Caco-2 (cell line): ENCODE measurements around the gene CSRP2. TPM values are rescaled to one million over a fixed set of nuclear protein-coding genes. Genes with fewer than 3 reads are reported as not detected.

Source experiments
- BruUV-seq: library from RNA; stranded (reverse); fragments of 400-500 nt; replicated peaks from 2 replicates; lab custom pipeline; 2021; lab: Mats Ljungman, UMichigan
- CTCF ChIA-PET: fragments of 300-600 bp; sonication (Branson Sonifier 250); formaldehyde crosslinking; loops from one replicate; lab custom pipeline; 2022; ENCODE audit warnings: antibody characterized with exemption; lab: Charles Lee
- POLR2A ChIA-PET: fragments of 300-600 bp; sonication (Branson Sonifier 250); formaldehyde crosslinking; loops from one replicate; lab custom pipeline; 2022; ENCODE audit warnings: antibody characterized with exemption; lab: Charles Lee
- DNase-seq, 2 experiments: peaks; one replicate each; pipeline versions ENCODE4 v3.0.0 to v3.0.0-alpha.2; 2020 to 2022
- H3K27me3 ChIP-seq: replicated peaks from 2 replicates; pipeline ENCODE4 v1.6.0; 2011; ENCODE audit warnings: low read length; ENCODE audit not compliant: control insufficient read depth, insufficient read depth
- H3K36me3 ChIP-seq: 2 replicates; pipeline ENCODE4 v1.5.1; 2011; ENCODE audit warnings: low read length; ENCODE audit not compliant: control insufficient read depth, insufficient read depth
- H3K4me1 ChIP-seq: fragments of 250-450 bp; sonication (Bioruptor Pico); 2 replicates; pipeline ENCODE4 v1.5.1; 2020; ENCODE audit warnings: mild to moderate bottlenecking
- H3K4me3 ChIP-seq: 2 replicates; pipeline ENCODE4 v1.5.1; 2011; ENCODE audit warnings: low read depth, mild to moderate bottlenecking, control low read depth, low read length
- H3K9me3 ChIP-seq: fragments of 250-450 bp; sonication (Bioruptor Pico); 2 replicates; pipeline ENCODE4 v1.5.1; 2020; ENCODE audit warnings: mild to moderate bottlenecking, moderate library complexity
- H3K27ac Mint-ChIP-seq: one replicate; pipeline ENCODE4 v1.8.0; 2022; ENCODE audit warnings: mixed read lengths; ENCODE audit not compliant: unreplicated experiment
- H3K27me3 Mint-ChIP-seq: one replicate; pipeline ENCODE4 v1.8.0; 2022; ENCODE audit warnings: mixed read lengths; ENCODE audit not compliant: insufficient read depth, unreplicated experiment
- H3K36me3 Mint-ChIP-seq: one replicate; pipeline ENCODE4 v1.8.0; 2022; ENCODE audit warnings: mild to moderate bottlenecking, mixed read lengths; ENCODE audit not compliant: insufficient read depth, unreplicated experiment
- H3K4me1 Mint-ChIP-seq: one replicate; pipeline ENCODE4 v1.8.0; 2022; ENCODE audit warnings: low read depth, mixed read lengths; ENCODE audit not compliant: unreplicated experiment
- H3K4me3 Mint-ChIP-seq: one replicate; pipeline ENCODE4 v1.8.0; 2022; ENCODE audit warnings: mild to moderate bottlenecking, moderate library complexity, mixed read lengths; ENCODE audit not compliant: unreplicated experiment
- H3K9me3 Mint-ChIP-seq: one replicate; pipeline ENCODE4 v1.8.0; 2022; ENCODE audit warnings: mixed read lengths; ENCODE audit not compliant: unreplicated experiment
- CTCF ChIP-seq, 2 experiments: fragments of 200-600 bp in 1 of 2; IDR thresholded peaks; 1 replicate in 1 of 2; 2 replicates in 1 of 2; pipeline versions ENCODE4 v1.5.1 to v1.8.0; 2011 to 2022; ENCODE audit warnings: antibody characterized with exemption in 1 of 2, control low read depth in 1 of 2, inconsistent platforms in 1 of 2, low read depth in 1 of 2, low read length in 1 of 2, mild to moderate bottlenecking in 1 of 2, moderate library complexity in 1 of 2; ENCODE audit not compliant: insufficient read depth in 1 of 2, severe bottlenecking in 1 of 2, unreplicated experiment in 1 of 2
- intact Hi-C: fragments of 100-400 bp; cut with micrococcal nuclease; formaldehyde crosslinking; loops from one replicate; pipeline ENCODE4 v1.10.0; 2022; ENCODE audit not compliant: unreplicated experiment
- total RNA-seq: library from RNA; stranded (reverse); gene quantifications from 2 replicates; pipeline ENCODE4 v1.2.3, GENCODE V29; 2022

The CSRP2 gene
- total RNA-seq, 1 experiment from 2014 or later, result 27.9 TPM

DNA sequence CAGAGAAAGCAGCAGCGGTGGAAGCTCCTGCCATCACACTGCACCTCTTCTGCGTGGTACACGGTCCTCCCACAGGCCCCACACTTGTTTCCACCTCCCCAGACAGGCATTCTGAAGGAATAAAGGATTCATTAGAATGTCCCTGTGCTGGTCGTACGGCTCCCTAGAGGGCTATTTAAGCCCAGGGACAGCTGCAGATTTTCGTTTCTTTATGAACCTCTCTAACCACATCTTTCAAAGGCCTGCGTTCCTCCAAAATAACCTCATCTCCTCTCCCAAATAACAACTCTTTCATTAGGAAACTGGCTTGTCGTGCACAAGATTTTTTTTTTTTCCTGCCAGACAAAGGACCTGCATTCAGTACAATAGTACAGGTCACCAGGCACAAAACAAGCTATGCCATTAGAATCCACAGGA, 12.7 kb downstream of the CSRP2 start:
- CTCF ChIA-PET, result interaction anchor here (0.9 kb wide), 1 partner anchor 13 kb away, joined by 3 read pairs; the partner anchor contains the start of gene CSRP2
- no peak overlapping the region for H3K27ac Mint-ChIP-seq

GRCh38 chr12:76864791-76865400, 13.9 kb downstream of the CSRP2 start:
- Mint-ChIP-seq H3K36me3 (peaks cover 10% of the 10 kb centered on the region), H3K27me3 (no peaks in the 10 kb centered on the region), H3K4me1 (peaks cover 8% of the 10 kb centered on the region), H3K9me3 (no peaks in the 10 kb centered on the region), H3K27ac (no peak overlapping the region), H3K4me3 (no peak overlapping the region)
- CTCF ChIA-PET, result no interaction called here
- DNase-seq, result no peak
- H3K36me3 ChIP-seq, result no peaks in the 10 kb centered on the region
- H3K27me3 ChIP-seq, result no peaks in the 10 kb centered on the region
- H3K9me3 ChIP-seq, result no peaks in the 10 kb centered on the region
- no peak for TF ChIP-seq CTCF (IDR thresholded peaks at IDR 0.05; ENCODE audit: insufficient read depth in 1 of 2, low read depth in 1 of 2, low read length in 1 of 2, severe bottlenecking in 1 of 2, unreplicated experiment in 1 of 2)
- intact Hi-C loops, result no loop called here
- BruUV-seq, result no TSS peak
- no peak overlapping the region for H3K4me3 ChIP-seq
- POLR2A ChIA-PET, result no interaction called here
- H3K4me1 ChIP-seq, result peaks cover 10% of the 10 kb centered on the region

More for the DNA sequence above, 12.7 kb downstream of the CSRP2 start:
- no peak for DNase-seq
- no peaks in the 10 kb centered on the region for H3K27me3 Mint-ChIP-seq
- Histone ChIP-seq H3K36me3 (no peaks in the 10 kb centered on the region), H3K4me1 (peaks cover 13% of the 10 kb centered on the region), H3K27me3 (no peaks in the 10 kb centered on the region), H3K9me3 (no peaks in the 10 kb centered on the region), H3K4me3 (no peak overlapping the region)
- TF ChIP-seq CTCF (IDR thresholded peaks at IDR 0.05; ENCODE audit: insufficient read depth in 1 of 2, low read depth in 1 of 2, low read length in 1 of 2, severe bottlenecking in 1 of 2, unreplicated experiment in 1 of 2), result no peak
- POLR2A ChIA-PET, result no interaction called here
- H3K36me3 Mint-ChIP-seq, result peaks cover 10% of the 10 kb centered on the region
- BruUV-seq, result no TSS peak
- peaks cover 8% of the 10 kb centered on the region for H3K4me1 Mint-ChIP-seq
- H3K9me3 Mint-ChIP-seq, result no peaks in the 10 kb centered on the region
- intact Hi-C loops, result no loop called here
- no peak overlapping the region for H3K4me3 Mint-ChIP-seq

- no peak overlapping the region for H3K4me3 Mint-ChIP-seq
- no peak overlapping the region for H3K27ac Mint-ChIP-seq
- intact Hi-C loops, result no loop called here
- ChIA-PET CTCF (no interaction called here), POLR2A (no interaction called here)
- no peaks in the 10 kb centered on the region for H3K4me1 Mint-ChIP-seq
- no peaks in the 10 kb centered on the region for H3K4me1 ChIP-seq
- H3K4me3 ChIP-seq, result no peak overlapping the region
- H3K9me3 ChIP-seq, result no peaks in the 10 kb centered on the region
- no peaks in the 10 kb centered on the region for H3K27me3 Mint-ChIP-seq
- H3K36me3 ChIP-seq, result no peaks in the 10 kb centered on the region
- BruUV-seq, result no TSS peak
- DNase-seq, result no peak
- H3K36me3 Mint-ChIP-seq, result peaks cover 10% of the 10 kb centered on the region
- no peaks in the 10 kb centered on the region for H3K9me3 Mint-ChIP-seq
- no peak for TF ChIP-seq CTCF (IDR thresholded peaks at IDR 0.05; ENCODE audit: insufficient read depth in 1 of 2, low read depth in 1 of 2, low read length in 1 of 2, severe bottlenecking in 1 of 2, unreplicated experiment in 1 of 2)
- no peaks in the 10 kb centered on the region for H3K27me3 ChIP-seq
Measured at GRCh38 chr12:76863837-76864236, 15.0 kb downstream of the CSRP2 start.
